HCT116 (cell line): ENCODE measurements around the gene IL1F10. TPM values are rescaled to one million over a fixed set of nuclear protein-coding genes. Genes with fewer than 3 reads are reported as not detected.

ENCODE experiments used
- ATAC-seq: fragments of 200-7000 bp; cut with Tn5 transposase; 2 replicates; pipeline ENCODE4 v1.9.1; 2020; ENCODE audit warnings: mild to moderate bottlenecking, moderate library complexity
- BruUV-seq: library from RNA; stranded (reverse); fragments of 400-500 nt; replicated peaks from 2 replicates; lab custom pipeline; 2021; lab: Mats Ljungman, UMichigan
- CTCF ChIA-PET: fragments of 300-600 bp; sonication (Branson Sonifier 250); formaldehyde crosslinking; loops from one replicate; lab custom pipeline; 2021; ENCODE audit warnings: antibody characterized with exemption; lab: Charles Lee
- POLR2A ChIA-PET: fragments of 300-600, 350-600 bp; sonication (Branson Sonifier 250); formaldehyde crosslinking; loops from one replicate; lab custom pipeline; 2021; ENCODE audit warnings: antibody characterized with exemption; lab: Charles Lee
- RAD21 ChIA-PET, 2 experiments: fragments of 300-600 bp; sonication (Branson Sonifier 250); formaldehyde crosslinking; loops; one replicate each; lab custom pipeline; 2023; ENCODE audit warnings: low total read pairs in 2 of 2; ENCODE audit not compliant: uncharacterized antibody in 2 of 2, unreplicated experiment in 2 of 2, low non-redundant PET in 1 of 2; lab: Charles Lee
- DNase-seq: peaks from one replicate; pipeline ENCODE4 v3.0.0-alpha.2; 2010; ENCODE audit warnings: low read depth, low spot score
- H2AFZ ChIP-seq: fragments of 200-600 bp; shearing (Covaris generic), sonication (generic); 2 replicates; pipeline ENCODE4 v1.6.1; 2017; ENCODE audit warnings: low read depth, mixed run types, mixed read lengths, antibody characterized with exemption, low read length; ENCODE audit not compliant: poor library complexity, severe bottlenecking
- H3K27ac ChIP-seq: 2 replicates; pipeline ENCODE4 v1.5.1; 2012; ENCODE audit warnings: low read depth, low read length
- H3K27me3 ChIP-seq: fragments of 200-600 bp; sonication (generic); 2 replicates; pipeline ENCODE4 v1.6.1; 2016; ENCODE audit warnings: mixed run types, low read length, mixed read lengths; ENCODE audit not compliant: insufficient read depth
- H3K36me3 ChIP-seq, 2 experiments: fragments of 200-500 bp in 1 of 2; fragments of 200-600 bp in 1 of 2; sonication (Bioruptor generic) in 1 of 2; sonication (generic) in 1 of 2; 2 replicates each; pipeline versions ENCODE4 v1.5.1 to v1.6.1; 2014 to 2016; ENCODE audit warnings: low read length in 2 of 2, inconsistent platforms in 1 of 2, mixed read lengths in 1 of 2, mixed run types in 1 of 2; ENCODE audit not compliant: insufficient read depth in 2 of 2, control insufficient read depth in 1 of 2
- H3K4me1 ChIP-seq, 2 experiments: fragments of 200-600 bp in 1 of 2; sonication (generic) in 1 of 2; 2 replicates each; pipeline versions ENCODE4 v1.5.1 to v1.6.1; 2012 to 2017; ENCODE audit warnings: low read length in 2 of 2, inconsistent platforms in 1 of 2, mild to moderate bottlenecking in 1 of 2, mixed read lengths in 1 of 2, mixed run types in 1 of 2, moderate library complexity in 1 of 2; ENCODE audit not compliant: insufficient read depth in 2 of 2, control insufficient read depth in 1 of 2
- H3K4me2 ChIP-seq: fragments of 200-600 bp; sonication (generic); 2 replicates; pipeline ENCODE4 v1.6.1; 2017; ENCODE audit warnings: mixed run types, low read length, mixed read lengths
- H3K4me3 ChIP-seq, 2 experiments: fragments of 200-600 bp in 1 of 2; sonication (generic) in 1 of 2; replicated peaks in 1 of 2; 2 replicates each; pipeline ENCODE4 v1.5.1; 2011 to 2016; ENCODE audit warnings: low read length in 2 of 2, control low read depth in 1 of 2, low read depth in 1 of 2, mild to moderate bottlenecking in 1 of 2, mixed read lengths in 1 of 2, mixed run types in 1 of 2
- H3K79me2 ChIP-seq: fragments of 200-600 bp; sonication (generic); 2 replicates; pipeline ENCODE4 v1.6.1; 2017; ENCODE audit warnings: mild to moderate bottlenecking, mixed run types, low read length, moderate library complexity, mixed read lengths; ENCODE audit not compliant: insufficient read depth
- H3K9ac ChIP-seq: fragments of 200-600 bp; sonication (generic); 2 replicates; pipeline ENCODE4 v1.6.1; 2016; ENCODE audit warnings: low read length, mixed read lengths
- H3K9me2 ChIP-seq: fragments of 200-600 bp; sonication (generic), shearing (Covaris generic); 2 replicates; pipeline ENCODE4 v1.6.1; 2017; ENCODE audit warnings: mixed run types, mild to moderate bottlenecking, moderate library complexity; ENCODE audit not compliant: insufficient read depth
- H3K9me3 ChIP-seq, 2 experiments: fragments of 200-500 bp in 1 of 2; fragments of 200-600 bp in 1 of 2; sonication (Bioruptor generic) in 1 of 2; sonication (generic) in 1 of 2; 2 replicates each; pipeline ENCODE4 v1.6.1; 2014 to 2017; ENCODE audit warnings: low read length in 2 of 2, mixed read lengths in 2 of 2, inconsistent platforms in 1 of 2, low read depth in 1 of 2, mild to moderate bottlenecking in 1 of 2, mixed run types in 1 of 2, moderate library complexity in 1 of 2; ENCODE audit not compliant: control insufficient read depth in 1 of 2, insufficient read depth in 1 of 2
- H4K20me1 ChIP-seq: fragments of 200-600 bp; sonication (generic), shearing (Covaris generic); 2 replicates; pipeline ENCODE4 v1.6.1; 2017; ENCODE audit warnings: mixed run types, mild to moderate bottlenecking, moderate library complexity; ENCODE audit not compliant: insufficient read depth
- CBX3 ChIP-seq: IDR thresholded peaks from 2 replicates; pipeline ENCODE4 v1.6.1; 2012; ENCODE audit warnings: low read depth
- CEBPB ChIP-seq: IDR thresholded peaks from 2 replicates; pipeline ENCODE4 v1.6.1; 2012; ENCODE audit warnings: low read depth
- EGR1 ChIP-seq: IDR thresholded peaks from 2 replicates; pipeline ENCODE4 v1.6.1; 2012; ENCODE audit warnings: low read depth
- ELF1 ChIP-seq: IDR thresholded peaks from 2 replicates; pipeline ENCODE4 v1.6.1; 2012; ENCODE audit warnings: low read depth, borderline replicate concordance
- EZH2 ChIP-seq: fragments of 200-600 bp; sonication (generic); IDR thresholded peaks from 2 replicates; pipeline ENCODE4 v1.6.1; 2017; ENCODE audit warnings: antibody characterized with exemption, mixed run types
- FOSL1 ChIP-seq: IDR thresholded peaks from 2 replicates; pipeline ENCODE4 v1.6.1; 2012; ENCODE audit warnings: low read depth
- JUND ChIP-seq: IDR thresholded peaks from 2 replicates; pipeline ENCODE4 v1.6.1; 2012
- POLR2A ChIP-seq: IDR thresholded peaks from 2 replicates; pipeline ENCODE4 v1.7.0; 2011; ENCODE audit warnings: borderline replicate concordance; ENCODE audit not compliant: insufficient read depth, insufficient read length; ENCODE audit errors: extremely low read depth
- POLR2AphosphoS5 ChIP-seq: IDR thresholded peaks from 2 replicates; pipeline ENCODE4 v1.6.1; 2011; ENCODE audit warnings: mild to moderate bottlenecking, low read depth, low read length, moderate library complexity
- RAD21 ChIP-seq: IDR thresholded peaks from 2 replicates; pipeline ENCODE4 v1.6.1; 2012; ENCODE audit warnings: low read depth, mild to moderate bottlenecking
- SIN3A ChIP-seq: IDR thresholded peaks from 2 replicates; pipeline ENCODE4 v1.6.1; 2012; ENCODE audit warnings: low read depth
- SRF ChIP-seq: IDR thresholded peaks from 2 replicates; pipeline ENCODE4 v1.6.1; 2012; ENCODE audit warnings: low read depth
- TCF7L2 ChIP-seq: IDR thresholded peaks from 2 replicates; pipeline ENCODE4 v1.7.0; 2011; ENCODE audit warnings: borderline replicate concordance, inconsistent platforms; ENCODE audit not compliant: insufficient read depth, insufficient read length; ENCODE audit errors: extremely low read depth
- YY1 ChIP-seq: IDR thresholded peaks from 2 replicates; pipeline ENCODE4 v1.6.1; 2011; ENCODE audit warnings: low read length, low read depth, moderate library complexity, mild to moderate bottlenecking; ENCODE audit not compliant: insufficient replicate concordance; ENCODE audit errors: extremely low read depth
- ZFX ChIP-seq: fragments of 450-650 bp; IDR thresholded peaks from 2 replicates; pipeline ENCODE4 v1.6.1; 2017
- ZNF274 ChIP-seq: fragments of 200-500 bp; sonication (Bioruptor generic); IDR thresholded peaks from 2 replicates; pipeline ENCODE4 v1.6.1; 2014; ENCODE audit warnings: mild to moderate bottlenecking, low read depth, low read length, inconsistent platforms
- intact Hi-C: fragments of 100-400 bp; cut with micrococcal nuclease; formaldehyde crosslinking; loops from 2 replicates; pipeline ENCODE4 v1.10.0; 2022
- total RNA-seq: library from RNA; stranded (reverse); gene quantifications from one replicate; pipeline ENCODE4 v1.2.1, GENCODE V29; 2021; ENCODE audit not compliant: unreplicated experiment
- TF ChIP-seq, protein P1 (sequence below), 3 experiments: fragments of 200-600 bp in 1 of 3; sonication (generic) in 1 of 3; IDR thresholded peaks in 2 of 3; conservative IDR thresholded peaks in 1 of 3; 2 replicates each; pipeline ENCODE4 v1.5.1; 2012 to 2017; ENCODE audit warnings: low read depth in 2 of 3, low read length in 2 of 3, antibody characterized with exemption in 1 of 3, borderline replicate concordance in 1 of 3, control low read depth in 1 of 3, mild to moderate bottlenecking in 1 of 3, mixed read lengths in 1 of 3, mixed run types in 1 of 3, moderate library complexity in 1 of 3; ENCODE audit not compliant: insufficient read depth in 1 of 3
- TF ChIP-seq, protein P2 (sequence below): IDR thresholded peaks from 2 replicates; pipeline ENCODE4 v1.6.1; 2011; ENCODE audit warnings: mild to moderate bottlenecking, low read length, moderate library complexity; ENCODE audit not compliant: insufficient replicate concordance; ENCODE audit errors: extremely low read depth
- TF ChIP-seq, protein P3 (sequence below): IDR thresholded peaks from 2 replicates; pipeline ENCODE4 v1.6.1; 2012; ENCODE audit warnings: low read depth
- TF ChIP-seq, protein P4 (sequence below): IDR thresholded peaks from 2 replicates; pipeline ENCODE4 v1.6.1; 2012

IL1F10 gene
- total RNA-seq, 1 experiment from 2014 or later = not detected

DNA sequence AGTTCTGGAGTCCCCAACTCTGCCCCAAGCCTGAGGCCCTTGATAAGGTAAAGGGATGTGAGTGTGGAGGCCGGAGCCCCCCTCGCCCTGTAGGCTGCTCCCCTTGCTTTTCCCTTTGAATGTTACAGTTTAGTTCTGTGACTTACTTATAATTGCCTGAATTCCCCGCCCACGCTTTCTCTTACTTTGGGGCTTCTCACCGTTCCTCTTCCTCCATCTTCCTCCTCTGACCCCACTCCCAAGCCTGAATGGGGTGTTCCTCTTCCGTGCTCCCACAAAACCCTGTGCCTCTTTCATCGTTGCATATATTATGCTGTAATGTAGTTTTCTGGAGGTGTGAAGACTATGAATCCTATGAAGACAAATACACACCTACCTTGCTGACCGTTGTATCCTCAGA lies 44.7 kb downstream of the IL1F10 start:
- Histone ChIP-seq H3K4me2 (no peak overlapping the region), H3K4me3 (no peak overlapping the region), H3K9me3 (no peaks in the 10 kb centered on the region), H3K79me2 (no peaks in the 10 kb centered on the region), H3K27me3 (no peaks in the 10 kb centered on the region), H3K9ac (no peak overlapping the region), H3K9me2 (no peaks in the 10 kb centered on the region), H3K27ac (no peak overlapping the region), H4K20me1 (no peaks in the 10 kb centered on the region), H3K4me1 (peaks cover 0 to 2% of the 10 kb centered on the region in 2 experiments; a peak in 1 of 4 replicates), H2AFZ (no peak overlapping the region), H3K36me3 (no peaks in the 10 kb centered on the region)
- POLR2A ChIA-PET = no interaction called here
- CTCF ChIA-PET = no interaction called here
- intact Hi-C loops = no loop called here
- ATAC-seq = no peak
- BruUV-seq = no TSS peak
- RAD21 ChIA-PET = no interaction called here
- TF ChIP-seq EZH2 = no peak
- no peak for TF ChIP-seq ZNF274
- TF ChIP-seq FOSL1 = no peak
- no peak for TF ChIP-seq RAD21
- no peak for TF ChIP-seq SRF
- TF ChIP-seq SIN3A = no peak
- TF ChIP-seq POLR2AphosphoS5 = no peak
- TF ChIP-seq, protein P1, sequence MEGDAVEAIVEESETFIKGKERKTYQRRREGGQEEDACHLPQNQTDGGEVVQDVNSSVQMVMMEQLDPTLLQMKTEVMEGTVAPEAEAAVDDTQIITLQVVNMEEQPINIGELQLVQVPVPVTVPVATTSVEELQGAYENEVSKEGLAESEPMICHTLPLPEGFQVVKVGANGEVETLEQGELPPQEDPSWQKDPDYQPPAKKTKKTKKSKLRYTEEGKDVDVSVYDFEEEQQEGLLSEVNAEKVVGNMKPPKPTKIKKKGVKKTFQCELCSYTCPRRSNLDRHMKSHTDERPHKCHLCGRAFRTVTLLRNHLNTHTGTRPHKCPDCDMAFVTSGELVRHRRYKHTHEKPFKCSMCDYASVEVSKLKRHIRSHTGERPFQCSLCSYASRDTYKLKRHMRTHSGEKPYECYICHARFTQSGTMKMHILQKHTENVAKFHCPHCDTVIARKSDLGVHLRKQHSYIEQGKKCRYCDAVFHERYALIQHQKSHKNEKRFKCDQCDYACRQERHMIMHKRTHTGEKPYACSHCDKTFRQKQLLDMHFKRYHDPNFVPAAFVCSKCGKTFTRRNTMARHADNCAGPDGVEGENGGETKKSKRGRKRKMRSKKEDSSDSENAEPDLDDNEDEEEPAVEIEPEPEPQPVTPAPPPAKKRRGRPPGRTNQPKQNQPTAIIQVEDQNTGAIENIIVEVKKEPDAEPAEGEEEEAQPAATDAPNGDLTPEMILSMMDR (IDR thresholded peaks at IDR 0.05 in 2 of 3, conservative IDR thresholded peaks at IDR 0.05 in 1 of 3; ENCODE audit: borderline replicate concordance in 1 of 3, insufficient read depth in 1 of 3, low read depth in 2 of 3, low read length in 2 of 3) = no peak
- TF ChIP-seq ZFX = no peak
- no peak for TF ChIP-seq CEBPB
- TF ChIP-seq, protein P2, sequence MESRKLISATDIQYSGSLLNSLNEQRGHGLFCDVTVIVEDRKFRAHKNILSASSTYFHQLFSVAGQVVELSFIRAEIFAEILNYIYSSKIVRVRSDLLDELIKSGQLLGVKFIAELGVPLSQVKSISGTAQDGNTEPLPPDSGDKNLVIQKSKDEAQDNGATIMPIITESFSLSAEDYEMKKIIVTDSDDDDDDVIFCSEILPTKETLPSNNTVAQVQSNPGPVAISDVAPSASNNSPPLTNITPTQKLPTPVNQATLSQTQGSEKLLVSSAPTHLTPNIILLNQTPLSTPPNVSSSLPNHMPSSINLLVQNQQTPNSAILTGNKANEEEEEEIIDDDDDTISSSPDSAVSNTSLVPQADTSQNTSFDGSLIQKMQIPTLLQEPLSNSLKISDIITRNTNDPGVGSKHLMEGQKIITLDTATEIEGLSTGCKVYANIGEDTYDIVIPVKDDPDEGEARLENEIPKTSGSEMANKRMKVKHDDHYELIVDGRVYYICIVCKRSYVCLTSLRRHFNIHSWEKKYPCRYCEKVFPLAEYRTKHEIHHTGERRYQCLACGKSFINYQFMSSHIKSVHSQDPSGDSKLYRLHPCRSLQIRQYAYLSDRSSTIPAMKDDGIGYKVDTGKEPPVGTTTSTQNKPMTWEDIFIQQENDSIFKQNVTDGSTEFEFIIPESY = no peak
- TF ChIP-seq, protein P3, sequence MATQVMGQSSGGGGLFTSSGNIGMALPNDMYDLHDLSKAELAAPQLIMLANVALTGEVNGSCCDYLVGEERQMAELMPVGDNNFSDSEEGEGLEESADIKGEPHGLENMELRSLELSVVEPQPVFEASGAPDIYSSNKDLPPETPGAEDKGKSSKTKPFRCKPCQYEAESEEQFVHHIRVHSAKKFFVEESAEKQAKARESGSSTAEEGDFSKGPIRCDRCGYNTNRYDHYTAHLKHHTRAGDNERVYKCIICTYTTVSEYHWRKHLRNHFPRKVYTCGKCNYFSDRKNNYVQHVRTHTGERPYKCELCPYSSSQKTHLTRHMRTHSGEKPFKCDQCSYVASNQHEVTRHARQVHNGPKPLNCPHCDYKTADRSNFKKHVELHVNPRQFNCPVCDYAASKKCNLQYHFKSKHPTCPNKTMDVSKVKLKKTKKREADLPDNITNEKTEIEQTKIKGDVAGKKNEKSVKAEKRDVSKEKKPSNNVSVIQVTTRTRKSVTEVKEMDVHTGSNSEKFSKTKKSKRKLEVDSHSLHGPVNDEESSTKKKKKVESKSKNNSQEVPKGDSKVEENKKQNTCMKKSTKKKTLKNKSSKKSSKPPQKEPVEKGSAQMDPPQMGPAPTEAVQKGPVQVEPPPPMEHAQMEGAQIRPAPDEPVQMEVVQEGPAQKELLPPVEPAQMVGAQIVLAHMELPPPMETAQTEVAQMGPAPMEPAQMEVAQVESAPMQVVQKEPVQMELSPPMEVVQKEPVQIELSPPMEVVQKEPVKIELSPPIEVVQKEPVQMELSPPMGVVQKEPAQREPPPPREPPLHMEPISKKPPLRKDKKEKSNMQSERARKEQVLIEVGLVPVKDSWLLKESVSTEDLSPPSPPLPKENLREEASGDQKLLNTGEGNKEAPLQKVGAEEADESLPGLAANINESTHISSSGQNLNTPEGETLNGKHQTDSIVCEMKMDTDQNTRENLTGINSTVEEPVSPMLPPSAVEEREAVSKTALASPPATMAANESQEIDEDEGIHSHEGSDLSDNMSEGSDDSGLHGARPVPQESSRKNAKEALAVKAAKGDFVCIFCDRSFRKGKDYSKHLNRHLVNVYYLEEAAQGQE = no peak
- TF ChIP-seq ELF1 = no peak
- TF ChIP-seq, protein P4, sequence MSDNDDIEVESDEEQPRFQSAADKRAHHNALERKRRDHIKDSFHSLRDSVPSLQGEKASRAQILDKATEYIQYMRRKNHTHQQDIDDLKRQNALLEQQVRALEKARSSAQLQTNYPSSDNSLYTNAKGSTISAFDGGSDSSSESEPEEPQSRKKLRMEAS = no peak
- TF ChIP-seq TCF7L2 = no peak
- TF ChIP-seq POLR2A = no peak
- TF ChIP-seq JUND = no peak
- TF ChIP-seq EGR1 = no peak
- no peak for TF ChIP-seq CBX3
- no peak for TF ChIP-seq YY1
- no peak for DNase-seq
